ENCODE data around the gene ATP6V1A.

ATP6V1A gene

GRCh38 chr3:113746548-113747282, at the start of gene ATP6V1A:
Gene ATP6V1A (plus strand): TSS chr3:113747035. CDS start chr3:113778754, 31,719 bp downstream.
- H3K36me3 ChIP-seq (ENCODE audit: low read depth): peaks cover 11% of the 10 kb centered on the region
- no peaks in the 10 kb centered on the region for H3K27me3 ChIP-seq (ENCODE audit: insufficient read depth, poor library complexity, severe bottlenecking)
- peak; percentile 34 for ATAC-seq (ENCODE audit: low read depth)
- TF ChIP-seq CTCF (IDR thresholded peaks at IDR 0.05; ENCODE audit: poor library complexity, severe bottlenecking): no peak
- H3K4me1 ChIP-seq (ENCODE audit: insufficient read depth, poor library complexity, severe bottlenecking): peaks cover 39% of the 10 kb centered on the region
- H3K4me3 ChIP-seq (ENCODE audit: severe bottlenecking): peak within 1 kb of the TSS; percentile 90
- H3K9me3 ChIP-seq (ENCODE audit: severe bottlenecking): no peaks in the 10 kb centered on the region
- peak; percentile 89 for DNase-seq (ENCODE audit: low spot score)
- peak within 1 kb of the TSS; percentile 88 for H3K27ac ChIP-seq (ENCODE audit: poor library complexity, severe bottlenecking)

- H3K27ac ChIP-seq (ENCODE audit: poor library complexity, severe bottlenecking): peak overlapping the region; percentile 63
- DNase-seq (ENCODE audit: low spot score) (no peak), ATAC-seq (ENCODE audit: low read depth) (no peak)
- H3K4me1 ChIP-seq (ENCODE audit: insufficient read depth, poor library complexity, severe bottlenecking): peaks cover 12% of the 10 kb centered on the region
- peak overlapping the region; percentile 67 for H3K4me3 ChIP-seq (ENCODE audit: severe bottlenecking)
- no peaks in the 10 kb centered on the region for H3K9me3 ChIP-seq (ENCODE audit: severe bottlenecking)
- no peak for TF ChIP-seq CTCF (IDR thresholded peaks at IDR 0.05; ENCODE audit: poor library complexity, severe bottlenecking)
- H3K27me3 ChIP-seq (ENCODE audit: insufficient read depth, poor library complexity, severe bottlenecking): no peaks in the 10 kb centered on the region
- no peaks in the 10 kb centered on the region for H3K36me3 ChIP-seq (ENCODE audit: low read depth)
These were observed 49.2 kb upstream of the ATP6V1A start for GRCh38 chr3:113697500-113698090.

GRCh38 chr3:113698213-113698742, 48.6 kb upstream of the ATP6V1A start:
- no peaks in the 10 kb centered on the region for H3K36me3 ChIP-seq (ENCODE audit: low read depth)
- H3K4me1 ChIP-seq (ENCODE audit: insufficient read depth, poor library complexity, severe bottlenecking): peaks cover 12% of the 10 kb centered on the region
- no peak for DNase-seq (ENCODE audit: low spot score)
- no peaks in the 10 kb centered on the region for H3K27me3 ChIP-seq (ENCODE audit: insufficient read depth, poor library complexity, severe bottlenecking)
- TF ChIP-seq CTCF (IDR thresholded peaks at IDR 0.05; ENCODE audit: poor library complexity, severe bottlenecking): no peak
- H3K4me3 ChIP-seq (ENCODE audit: severe bottlenecking): peak overlapping the region; percentile 67
- H3K27ac ChIP-seq (ENCODE audit: poor library complexity, severe bottlenecking): peak overlapping the region; percentile 63
- no peaks in the 10 kb centered on the region for H3K9me3 ChIP-seq (ENCODE audit: severe bottlenecking)
- no peak for ATAC-seq (ENCODE audit: low read depth)

GRCh38 chr3:113698956-113699355, 47.9 kb upstream of the ATP6V1A start:
- Histone ChIP-seq H3K36me3 (ENCODE audit: low read depth) (no peaks in the 10 kb centered on the region), H3K27me3 (ENCODE audit: insufficient read depth, poor library complexity, severe bottlenecking) (no peaks in the 10 kb centered on the region), H3K9me3 (ENCODE audit: severe bottlenecking) (no peaks in the 10 kb centered on the region), H3K27ac (ENCODE audit: poor library complexity, severe bottlenecking) (peak overlapping the region; percentile 63), H3K4me1 (ENCODE audit: insufficient read depth, poor library complexity, severe bottlenecking) (peaks cover 12% of the 10 kb centered on the region), H3K4me3 (ENCODE audit: severe bottlenecking) (peak overlapping the region; percentile 67)
- ATAC-seq (ENCODE audit: low read depth) (no peak), DNase-seq (ENCODE audit: low spot score) (no peak)
- TF ChIP-seq CTCF (IDR thresholded peaks at IDR 0.05; ENCODE audit: poor library complexity, severe bottlenecking): no peak
